A673 (cell line): ENCODE measurements around the gene ICE1. TPM values are rescaled to one million over a fixed set of nuclear protein-coding genes. Genes with fewer than 3 reads are reported as not detected.
A peak's percentile ranks its signal among the peaks of the same experiment; 100 is the strongest.
"Not testable (repeated sequence)": the region's sequence is repeated elsewhere in the genome, so short reads cannot be mapped to it uniquely, and the experiment has no call there.

Experiments
- BruUV-seq: library from RNA; stranded (reverse); fragments of 400-500 nt; replicated peaks from 2 replicates; lab custom pipeline; 2021; lab: Mats Ljungman, UMichigan
- CTCF ChIA-PET: fragments of 300-600 bp; sonication (Branson Sonifier 250); formaldehyde crosslinking; loops from one replicate; lab custom pipeline; 2022; ENCODE audit warnings: antibody characterized with exemption; lab: Charles Lee
- POLR2A ChIA-PET: fragments of 300-600 bp; sonication (Branson Sonifier 250); formaldehyde crosslinking; loops from one replicate; lab custom pipeline; 2022; ENCODE audit warnings: antibody characterized with exemption; ENCODE audit not compliant: low non-redundant PET; lab: Charles Lee
- DNase-seq: peaks from one replicate; pipeline ENCODE4 v3.0.0-alpha.2; 2015; ENCODE audit warnings: low spot score
- H3K27ac ChIP-seq: fragments of 200-600 bp; sonication (generic); 2 replicates; pipeline ENCODE4 v1.5.1; 2016; ENCODE audit warnings: mixed run types, low read depth, mild to moderate bottlenecking, mixed read lengths, antibody characterized with exemption, low read length; ENCODE audit not compliant: poor library complexity, severe bottlenecking
- H3K27me3 ChIP-seq: fragments of 200-600 bp; sonication (generic); replicated peaks from 2 replicates; pipeline ENCODE4 v1.6.1; 2017; ENCODE audit warnings: mixed run types, low read depth, mild to moderate bottlenecking, mixed read lengths, antibody characterized with exemption, low read length; ENCODE audit not compliant: insufficient read depth, poor library complexity
- H3K36me3 ChIP-seq: fragments of 200-600 bp; sonication (generic); 2 replicates; pipeline ENCODE4 v1.6.1; 2016; ENCODE audit warnings: mixed run types, mild to moderate bottlenecking, mixed read lengths, antibody characterized with exemption, low read length; ENCODE audit not compliant: insufficient read depth, poor library complexity, severe bottlenecking
- H3K4me1 ChIP-seq: fragments of 200-600 bp; sonication (generic); 2 replicates; pipeline ENCODE4 v1.6.1; 2017; ENCODE audit warnings: mixed run types, mild to moderate bottlenecking, mixed read lengths, antibody characterized with exemption, low read length; ENCODE audit not compliant: insufficient read depth, poor library complexity, severe bottlenecking
- H3K4me3 ChIP-seq: fragments of 200-600 bp; sonication (generic); 2 replicates; pipeline ENCODE4 v1.5.1; 2016; ENCODE audit warnings: low read depth, mixed run types, mild to moderate bottlenecking, mixed read lengths, low read length; ENCODE audit not compliant: poor library complexity, severe bottlenecking
- H3K9me3 ChIP-seq: fragments of 200-600 bp; sonication (generic); 2 replicates; pipeline ENCODE4 v1.6.1; 2016; ENCODE audit warnings: mixed run types, low read depth, mild to moderate bottlenecking, mixed read lengths, antibody characterized with exemption, low read length; ENCODE audit not compliant: poor library complexity, severe bottlenecking
- EZH2 ChIP-seq: fragments of 200-600 bp; sonication (generic); IDR thresholded peaks from 2 replicates; pipeline ENCODE4 v1.6.1; 2017; ENCODE audit warnings: borderline replicate concordance, low read depth, mild to moderate bottlenecking, mixed read lengths, antibody characterized with exemption, low read length; ENCODE audit not compliant: poor library complexity, severe bottlenecking
- intact Hi-C: fragments of 100-400 bp; cut with micrococcal nuclease; formaldehyde crosslinking; loops from one replicate; pipeline ENCODE4 v1.10.0; 2022; ENCODE audit not compliant: unreplicated experiment
- total RNA-seq: library from RNA; stranded (reverse); gene quantifications from 2 replicates; pipeline ENCODE4 v1.2.3, GENCODE V29; 2021
- TF ChIP-seq, protein P1 (sequence below): fragments of 300-800, 200-600 bp; sonication (generic); conservative IDR thresholded peaks from 2 replicates; pipeline ENCODE4 v1.5.1; 2017; ENCODE audit warnings: low read depth, mild to moderate bottlenecking, antibody characterized with exemption, low read length, moderate library complexity, mixed read lengths

ICE1 gene
- total RNA-seq, 1 experiment from 2014 or later: 37.2 TPM

DNA sequence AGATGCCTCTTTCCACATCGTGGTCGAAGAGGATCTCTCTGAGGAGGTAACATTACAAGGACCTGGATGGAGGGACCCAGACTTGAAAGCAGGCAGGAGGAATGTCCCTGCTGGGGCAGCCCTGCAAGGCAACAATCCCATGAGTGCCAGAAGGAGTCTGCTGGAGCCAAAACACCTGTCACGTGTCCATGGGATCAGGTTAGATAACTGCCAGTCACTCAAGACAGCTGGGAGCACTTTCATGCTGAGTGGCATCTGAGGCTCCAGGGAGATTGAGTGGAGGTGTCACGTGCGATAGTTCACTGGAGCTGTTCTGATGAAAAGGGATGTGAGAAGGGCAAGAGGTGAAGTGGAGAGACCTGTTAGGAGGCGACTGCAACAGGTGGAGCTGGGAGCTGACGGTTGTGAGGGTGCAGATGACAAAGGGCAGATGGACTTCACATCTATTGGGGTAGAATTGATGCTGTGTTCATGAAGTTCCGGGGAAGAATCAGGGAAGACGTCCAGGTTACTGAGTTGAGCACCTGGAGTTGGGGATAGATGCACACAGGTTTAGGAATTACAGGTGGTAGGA lies 68.4 kb downstream of the ICE1 start:
- H3K27me3 ChIP-seq: peaks cover 6% of the 10 kb centered on the region
- no peaks in the 10 kb centered on the region for H3K36me3 ChIP-seq
- H3K4me3 ChIP-seq: no peak overlapping the region
- CTCF ChIA-PET: no interaction called here
- H3K9me3 ChIP-seq: no peaks in the 10 kb centered on the region
- POLR2A ChIA-PET: no interaction called here
- peaks cover 3% of the 10 kb centered on the region for H3K4me1 ChIP-seq
- no peak for DNase-seq
- H3K27ac ChIP-seq: no peak overlapping the region
- intact Hi-C loops: loop anchor here (5.0 to 10.0 kb wide), 2 partner anchors 1254 to 1346 kb away; no protein-coding TSS in a partner anchor
- TF ChIP-seq, protein P1, sequence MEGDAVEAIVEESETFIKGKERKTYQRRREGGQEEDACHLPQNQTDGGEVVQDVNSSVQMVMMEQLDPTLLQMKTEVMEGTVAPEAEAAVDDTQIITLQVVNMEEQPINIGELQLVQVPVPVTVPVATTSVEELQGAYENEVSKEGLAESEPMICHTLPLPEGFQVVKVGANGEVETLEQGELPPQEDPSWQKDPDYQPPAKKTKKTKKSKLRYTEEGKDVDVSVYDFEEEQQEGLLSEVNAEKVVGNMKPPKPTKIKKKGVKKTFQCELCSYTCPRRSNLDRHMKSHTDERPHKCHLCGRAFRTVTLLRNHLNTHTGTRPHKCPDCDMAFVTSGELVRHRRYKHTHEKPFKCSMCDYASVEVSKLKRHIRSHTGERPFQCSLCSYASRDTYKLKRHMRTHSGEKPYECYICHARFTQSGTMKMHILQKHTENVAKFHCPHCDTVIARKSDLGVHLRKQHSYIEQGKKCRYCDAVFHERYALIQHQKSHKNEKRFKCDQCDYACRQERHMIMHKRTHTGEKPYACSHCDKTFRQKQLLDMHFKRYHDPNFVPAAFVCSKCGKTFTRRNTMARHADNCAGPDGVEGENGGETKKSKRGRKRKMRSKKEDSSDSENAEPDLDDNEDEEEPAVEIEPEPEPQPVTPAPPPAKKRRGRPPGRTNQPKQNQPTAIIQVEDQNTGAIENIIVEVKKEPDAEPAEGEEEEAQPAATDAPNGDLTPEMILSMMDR: no peak
- TF ChIP-seq EZH2: no peak
- BruUV-seq: no TSS peak

DNA sequence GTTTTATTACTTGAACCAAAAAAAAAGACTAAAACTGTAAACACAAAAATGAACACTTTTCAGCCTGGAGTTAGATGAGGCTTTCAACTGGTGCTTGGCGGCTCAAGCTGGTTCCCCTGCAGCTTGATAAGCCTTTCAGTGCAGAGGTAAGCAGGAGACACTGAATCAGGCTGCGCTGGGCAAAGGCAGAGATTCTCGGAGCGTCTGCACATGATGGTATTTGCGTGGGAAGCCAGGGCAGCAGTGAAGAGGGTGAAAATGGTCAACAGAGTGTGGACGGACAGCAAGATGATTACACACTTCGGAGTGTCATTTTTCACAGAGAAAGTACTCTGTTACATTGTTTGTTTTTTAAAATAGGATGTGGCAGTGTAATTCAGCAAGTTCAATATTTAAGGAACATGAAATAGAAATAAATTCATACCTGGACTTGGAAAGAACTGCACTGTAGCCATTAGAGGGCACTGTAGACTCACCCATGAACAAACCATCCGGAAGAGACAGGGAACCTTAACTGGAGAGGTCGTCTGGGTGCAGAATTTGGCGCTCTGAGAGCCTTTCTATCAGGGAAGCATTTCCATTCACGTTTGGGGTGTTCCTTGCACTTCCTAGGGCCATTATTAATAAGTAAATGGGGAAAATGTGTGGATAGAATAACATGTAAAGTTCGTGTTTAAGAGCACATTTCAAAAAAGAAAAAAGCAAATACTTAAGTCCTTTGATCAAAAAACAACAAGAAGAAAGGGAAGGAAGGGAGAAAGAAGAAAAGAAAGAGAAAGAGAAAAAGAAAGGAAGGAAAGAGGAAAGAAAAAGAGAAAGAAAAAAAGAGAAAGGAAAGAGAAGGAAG lies 69.8 kb downstream of the ICE1 start:
- no peak overlapping the region for H3K4me3 ChIP-seq
- intact Hi-C loops: loop anchor here (5.0 to 10.0 kb wide), 2 partner anchors 1252 to 1345 kb away; no protein-coding TSS in a partner anchor
- H3K9me3 ChIP-seq: no peaks in the 10 kb centered on the region
- no peaks in the 10 kb centered on the region for H3K36me3 ChIP-seq
- peak; percentile 80 for DNase-seq
- no TSS peak for BruUV-seq
- no peak overlapping the region for H3K27ac ChIP-seq
- ChIA-PET CTCF (no interaction called here), POLR2A (no interaction called here)
- peaks cover 3% of the 10 kb centered on the region for H3K4me1 ChIP-seq
- TF ChIP-seq, protein P1: peak; percentile 82
- TF ChIP-seq EZH2: no peak
- H3K27me3 ChIP-seq: peaks cover 6% of the 10 kb centered on the region

DNA sequence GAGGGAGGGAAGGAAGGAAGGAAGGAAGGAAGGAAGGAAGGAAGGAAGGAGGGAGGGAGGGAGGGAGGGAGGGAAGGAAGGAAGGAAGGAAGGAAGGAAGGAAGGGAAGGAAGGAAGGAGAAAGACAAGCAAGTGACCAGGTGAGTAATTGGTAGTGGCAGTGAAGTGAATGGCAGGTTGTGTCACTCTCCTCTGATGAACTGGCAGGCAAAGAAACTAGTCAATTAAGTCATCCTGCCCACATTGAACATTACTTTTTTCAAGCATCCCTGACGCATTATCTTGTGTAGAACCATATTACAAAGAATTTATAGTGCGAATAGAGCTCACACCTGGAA lies 70.4 kb downstream of the ICE1 start:
- intact Hi-C loops: loop anchor here (5.0 to 10.0 kb wide), 2 partner anchors 1252 to 1344 kb away; no protein-coding TSS in a partner anchor
- H3K36me3 ChIP-seq, H3K4me1 ChIP-seq, H3K27me3 ChIP-seq, DNase-seq, CTCF ChIA-PET, BruUV-seq, H3K27ac ChIP-seq, POLR2A ChIA-PET, H3K9me3 ChIP-seq, H3K4me3 ChIP-seq: not testable (repeated sequence)
